Mesothelial cell of epicardium (in vitro differentiated cells): Measurements from ENCODE around the gene STYX. TPM values are rescaled to one million over a fixed set of nuclear protein-coding genes. Genes with fewer than 3 reads are reported as not detected.

Experiments
- DNase-seq, 2 experiments: peaks; one replicate each; pipeline ENCODE4 v3.0.0; 2021; ENCODE audit warnings: low spot score in 2 of 2; ENCODE audit not compliant: unreplicated experiment in 2 of 2
- H3K27ac Mint-ChIP-seq: 2 replicates; pipeline ENCODE4 v1.8.0; 2021; ENCODE audit warnings: mixed read lengths
- H3K27me3 Mint-ChIP-seq: 2 replicates; pipeline ENCODE4 v1.8.0; 2021; ENCODE audit warnings: low read depth, mixed read lengths
- H3K36me3 Mint-ChIP-seq: 2 replicates; pipeline ENCODE4 v1.8.0; 2021; ENCODE audit warnings: mixed read lengths
- H3K4me1 Mint-ChIP-seq: 2 replicates; pipeline ENCODE4 v1.8.0; 2021; ENCODE audit warnings: mixed read lengths
- H3K4me3 Mint-ChIP-seq: 2 replicates; pipeline ENCODE4 v1.8.0; 2021; ENCODE audit warnings: mild to moderate bottlenecking, moderate library complexity, mixed read lengths
- H3K9me3 Mint-ChIP-seq: 2 replicates; pipeline ENCODE4 v1.8.0; 2021; ENCODE audit warnings: mixed read lengths
- total RNA-seq: library from RNA; stranded (reverse); gene quantifications from 3 replicates; pipeline ENCODE4 v1.2.1, GENCODE V29; 2021
- TF ChIP-seq, protein P1 (sequence below): fragments of 200-600 bp; sonication (generic); IDR thresholded peaks from one replicate; pipeline ENCODE4 v1.5.0; 2021; ENCODE audit warnings: antibody characterized with exemption; ENCODE audit not compliant: unreplicated experiment

STYX gene
- total RNA-seq, 1 donor from 2014 or later, result 11.4 TPM

DNA sequence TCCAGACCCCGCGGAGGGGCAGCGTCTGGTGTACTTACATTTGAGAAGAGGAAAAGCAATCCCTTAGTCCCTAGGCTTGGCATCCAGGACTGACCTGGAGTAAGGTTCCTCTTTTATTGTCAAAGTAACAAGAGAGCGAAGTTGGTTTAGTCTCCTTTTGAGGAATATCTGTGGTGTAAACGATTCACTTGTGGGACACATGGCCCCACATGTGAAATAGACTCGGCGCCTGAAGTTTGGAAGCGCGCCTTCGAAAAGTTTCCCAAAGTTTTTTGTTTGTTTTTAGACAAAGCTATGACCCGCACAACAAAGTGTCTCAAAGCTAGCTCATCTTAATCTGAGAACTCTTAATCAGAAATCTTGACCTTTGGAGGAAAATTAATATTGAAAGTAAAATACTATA lies 744 bp downstream of the STYX start:
- DNase-seq, result no peak
- Mint-ChIP-seq H3K36me3 (peaks cover 27% of the 10 kb centered on the region), H3K4me3 (peak overlapping the region; percentile 97), H3K27ac (peak overlapping the region; percentile 97), H3K9me3 (no peaks in the 10 kb centered on the region), H3K4me1 (peaks cover 23% of the 10 kb centered on the region), H3K27me3 (no peaks in the 10 kb centered on the region)
- TF ChIP-seq, protein P1, sequence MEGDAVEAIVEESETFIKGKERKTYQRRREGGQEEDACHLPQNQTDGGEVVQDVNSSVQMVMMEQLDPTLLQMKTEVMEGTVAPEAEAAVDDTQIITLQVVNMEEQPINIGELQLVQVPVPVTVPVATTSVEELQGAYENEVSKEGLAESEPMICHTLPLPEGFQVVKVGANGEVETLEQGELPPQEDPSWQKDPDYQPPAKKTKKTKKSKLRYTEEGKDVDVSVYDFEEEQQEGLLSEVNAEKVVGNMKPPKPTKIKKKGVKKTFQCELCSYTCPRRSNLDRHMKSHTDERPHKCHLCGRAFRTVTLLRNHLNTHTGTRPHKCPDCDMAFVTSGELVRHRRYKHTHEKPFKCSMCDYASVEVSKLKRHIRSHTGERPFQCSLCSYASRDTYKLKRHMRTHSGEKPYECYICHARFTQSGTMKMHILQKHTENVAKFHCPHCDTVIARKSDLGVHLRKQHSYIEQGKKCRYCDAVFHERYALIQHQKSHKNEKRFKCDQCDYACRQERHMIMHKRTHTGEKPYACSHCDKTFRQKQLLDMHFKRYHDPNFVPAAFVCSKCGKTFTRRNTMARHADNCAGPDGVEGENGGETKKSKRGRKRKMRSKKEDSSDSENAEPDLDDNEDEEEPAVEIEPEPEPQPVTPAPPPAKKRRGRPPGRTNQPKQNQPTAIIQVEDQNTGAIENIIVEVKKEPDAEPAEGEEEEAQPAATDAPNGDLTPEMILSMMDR, result no peak

DNA sequence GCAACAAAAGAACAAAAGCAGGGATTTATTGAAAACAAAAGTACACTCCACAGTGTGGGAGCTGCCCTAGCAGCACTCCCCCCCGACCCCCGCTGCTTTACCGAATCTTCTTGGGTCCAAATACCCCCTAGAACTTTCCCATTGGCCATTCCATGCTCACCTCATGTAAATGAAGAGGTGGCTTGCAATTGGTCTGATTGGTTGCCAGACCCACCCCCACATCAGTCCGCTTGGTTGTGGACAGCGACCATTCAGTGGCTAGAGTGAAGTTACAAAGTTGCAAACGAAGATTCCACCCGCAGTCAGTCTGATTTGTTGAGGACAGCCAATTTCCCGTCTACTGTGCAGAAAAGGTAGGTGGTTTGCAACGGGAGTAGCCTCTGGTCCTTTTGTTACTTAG lies 3.9 kb downstream of the STYX start:
- DNase-seq, result no peak
- Mint-ChIP-seq H3K36me3 (peaks cover 22% of the 10 kb centered on the region), H3K4me1 (peaks cover 37% of the 10 kb centered on the region), H3K4me3 (no peak overlapping the region), H3K27me3 (no peaks in the 10 kb centered on the region), H3K9me3 (no peaks in the 10 kb centered on the region), H3K27ac (no peak overlapping the region)
- TF ChIP-seq, protein P1, result no peak

DNA sequence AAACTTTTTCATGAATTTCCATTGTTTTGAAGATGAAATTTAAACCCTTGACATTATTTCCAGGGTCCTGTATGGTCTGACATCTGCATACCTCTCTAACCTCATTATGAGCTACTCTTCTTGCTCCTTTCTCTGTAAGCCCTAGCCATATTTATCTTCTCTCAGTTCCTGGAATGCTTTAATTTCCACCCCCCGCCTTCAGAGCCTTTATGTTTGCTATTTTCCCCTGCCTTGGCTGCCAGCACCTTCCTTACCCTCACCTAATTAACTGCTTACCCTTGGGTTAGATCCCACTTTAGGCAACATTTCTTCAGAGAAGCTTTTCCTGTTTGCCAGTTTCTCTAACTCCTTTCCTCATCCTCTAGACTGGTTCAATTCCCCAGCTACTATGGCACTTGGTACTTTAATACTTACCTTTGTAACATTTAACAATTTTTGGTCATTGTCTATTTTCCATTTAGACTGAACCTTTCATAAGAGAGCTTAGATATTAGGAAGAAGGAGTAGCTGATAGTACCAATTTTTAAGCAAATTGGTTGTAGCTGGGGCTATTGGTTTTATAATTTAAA lies 6.0 kb downstream of the STYX start:
- Mint-ChIP-seq H3K36me3 (peaks cover 22% of the 10 kb centered on the region), H3K4me3 (no peak overlapping the region), H3K4me1 (peaks cover 30% of the 10 kb centered on the region), H3K27me3 (no peaks in the 10 kb centered on the region), H3K27ac (peak overlapping the region; percentile 66), H3K9me3 (no peaks in the 10 kb centered on the region)
- TF ChIP-seq, protein P1, result no peak
- no peak for DNase-seq

DNA sequence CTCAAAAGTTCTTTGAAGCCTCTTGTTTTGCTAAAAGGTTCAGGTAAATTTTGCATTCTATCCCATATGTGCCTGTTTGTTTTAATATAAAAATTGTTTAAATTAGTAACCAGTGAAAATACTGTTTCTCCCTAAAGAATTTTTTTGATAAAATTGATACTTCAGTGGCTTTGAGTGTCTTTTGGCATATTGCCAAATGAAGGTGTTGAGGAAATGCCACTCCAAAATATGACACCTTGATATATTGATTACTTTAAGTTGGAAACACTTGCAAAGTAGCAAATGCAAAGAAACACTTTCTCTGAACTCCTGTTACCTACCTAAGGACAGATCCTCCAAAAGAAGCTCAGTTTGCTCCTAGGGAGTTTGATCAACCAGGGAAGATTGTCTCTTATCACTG lies 8.4 kb downstream of the STYX start:
- TF ChIP-seq, protein P1, result no peak
- H3K36me3 Mint-ChIP-seq, result peaks cover 15% of the 10 kb centered on the region
- H3K9me3 Mint-ChIP-seq, result no peaks in the 10 kb centered on the region
- H3K27me3 Mint-ChIP-seq, result no peaks in the 10 kb centered on the region
- H3K27ac Mint-ChIP-seq, result no peak overlapping the region
- H3K4me1 Mint-ChIP-seq, result peaks cover 21% of the 10 kb centered on the region
- no peak overlapping the region for H3K4me3 Mint-ChIP-seq
- DNase-seq, result no peak

DNA sequence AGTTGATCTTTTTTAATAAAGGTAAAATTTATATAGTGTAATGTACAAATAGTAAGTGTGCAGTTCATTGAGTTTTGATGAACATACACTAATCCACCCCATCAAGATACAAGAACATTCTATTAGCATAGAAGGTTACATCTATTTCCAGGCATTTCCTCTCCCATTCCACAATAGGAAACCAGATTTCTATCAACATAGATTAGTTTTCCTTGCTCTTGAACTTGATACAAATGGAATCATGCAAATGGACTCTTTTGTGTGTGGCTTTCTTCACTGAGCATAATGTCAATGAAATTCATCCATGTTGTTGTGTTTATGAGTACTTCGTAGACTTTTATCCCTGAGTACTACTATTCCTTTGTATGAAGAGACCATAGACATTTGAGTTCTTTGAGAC lies 10.8 kb downstream of the STYX start:
- TF ChIP-seq, protein P1, result no peak
- Mint-ChIP-seq H3K27me3 (no peaks in the 10 kb centered on the region), H3K36me3 (peaks cover 6% of the 10 kb centered on the region), H3K9me3 (no peaks in the 10 kb centered on the region), H3K27ac (no peak overlapping the region), H3K4me3 (no peak overlapping the region), H3K4me1 (peaks cover 13% of the 10 kb centered on the region)
- DNase-seq, result no peak

DNA sequence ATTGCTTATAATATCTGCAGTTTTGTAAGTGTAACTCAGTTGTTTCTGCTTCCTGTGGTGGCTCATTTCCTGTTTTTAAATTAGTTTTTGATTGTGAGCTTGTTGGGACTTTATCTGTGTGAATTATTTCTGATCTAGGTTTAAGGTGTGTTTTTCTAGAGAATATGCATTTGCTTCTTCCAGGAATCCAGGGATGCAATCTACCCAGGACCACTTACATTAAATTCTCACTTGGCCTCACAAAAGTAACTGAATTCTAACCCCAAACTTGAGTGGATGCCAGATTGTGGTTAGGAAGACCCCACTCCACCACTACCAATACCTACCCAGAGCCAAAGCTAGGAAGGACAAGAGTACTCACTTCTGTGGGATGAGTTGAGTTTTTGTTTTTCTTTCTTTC lies 11.9 kb downstream of the STYX start:
- no peaks in the 10 kb centered on the region for H3K9me3 Mint-ChIP-seq
- TF ChIP-seq, protein P1, result no peak
- H3K27me3 Mint-ChIP-seq, result no peaks in the 10 kb centered on the region
- DNase-seq, result no peak
- H3K4me1 Mint-ChIP-seq, result peaks cover 3% of the 10 kb centered on the region
- H3K27ac Mint-ChIP-seq, result no peak overlapping the region
- H3K36me3 Mint-ChIP-seq, result peaks cover 6% of the 10 kb centered on the region
- no peak overlapping the region for H3K4me3 Mint-ChIP-seq
